Measurements from ENCODE around the gene XCL2. TPM values are rescaled to one million over a fixed set of nuclear protein-coding genes. Genes with fewer than 3 reads are reported as not detected.

The XCL2 gene
- total RNA-seq, 1 experiment from 2014 or later, result not detected

- no peak for TF ChIP-seq AFF4 (CRISPR knock-in tag; IDR thresholded peaks at IDR 0.05; ENCODE audit: borderline replicate concordance)
- no peak for TF ChIP-seq PRRX2 (CRISPR knock-in tag; IDR thresholded peaks at IDR 0.05)
- TF ChIP-seq ZNF317 (CRISPR knock-in tag; IDR thresholded peaks at IDR 0.05; ENCODE audit: borderline replicate concordance, low read depth), result no peak
- TF ChIP-seq, protein P1, sequence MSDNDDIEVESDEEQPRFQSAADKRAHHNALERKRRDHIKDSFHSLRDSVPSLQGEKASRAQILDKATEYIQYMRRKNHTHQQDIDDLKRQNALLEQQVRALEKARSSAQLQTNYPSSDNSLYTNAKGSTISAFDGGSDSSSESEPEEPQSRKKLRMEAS (CRISPR knock-in tag; IDR thresholded peaks at IDR 0.05), result no peak
- no peak for TF ChIP-seq FOXJ3 (CRISPR knock-in tag; IDR thresholded peaks at IDR 0.05; ENCODE audit: borderline replicate concordance)
- TF ChIP-seq FOXK1 (CRISPR knock-in tag; IDR thresholded peaks at IDR 0.05), result no peak
These were observed 25.6 kb downstream of the XCL2 start (continued) for GRCh38 chr1:168518201-168518689.

GRCh38 chr1:168514455-168514854 is 29.3 kb downstream of the XCL2 start:
- ChIA-PET CTCF (no interaction called here), POLR2A (no interaction called here)
- no peaks in the 10 kb centered on the region for H3K9me3 Mint-ChIP-seq
- TF ChIP-seq CDX4 (CRISPR knock-in tag; IDR thresholded peaks at IDR 0.05; ENCODE audit: borderline replicate concordance), result no peak
- no peak for TF ChIP-seq ZNF396 (CRISPR knock-in tag; IDR thresholded peaks at IDR 0.05; ENCODE audit: borderline replicate concordance)
- no peak for TF ChIP-seq ZSCAN18 (CRISPR knock-in tag; IDR thresholded peaks at IDR 0.05)
- no peak for TF ChIP-seq OVOL2 (CRISPR knock-in tag; IDR thresholded peaks at IDR 0.05; ENCODE audit: borderline replicate concordance)
- TF ChIP-seq, protein P2, sequence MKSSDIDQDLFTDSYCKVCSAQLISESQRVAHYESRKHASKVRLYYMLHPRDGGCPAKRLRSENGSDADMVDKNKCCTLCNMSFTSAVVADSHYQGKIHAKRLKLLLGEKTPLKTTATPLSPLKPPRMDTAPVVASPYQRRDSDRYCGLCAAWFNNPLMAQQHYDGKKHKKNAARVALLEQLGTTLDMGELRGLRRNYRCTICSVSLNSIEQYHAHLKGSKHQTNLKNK (CRISPR knock-in tag; IDR thresholded peaks at IDR 0.05), result no peak
- TF ChIP-seq SP1 (CRISPR knock-in tag; conservative IDR thresholded peaks at IDR 0.05), result no peak
- TF ChIP-seq ATF2 (CRISPR knock-in tag; IDR thresholded peaks at IDR 0.05; ENCODE audit: borderline replicate concordance, low read depth), result no peak
- no peak for TF ChIP-seq ATF6 (CRISPR knock-in tag; IDR thresholded peaks at IDR 0.05)
- TF ChIP-seq, protein P3, sequence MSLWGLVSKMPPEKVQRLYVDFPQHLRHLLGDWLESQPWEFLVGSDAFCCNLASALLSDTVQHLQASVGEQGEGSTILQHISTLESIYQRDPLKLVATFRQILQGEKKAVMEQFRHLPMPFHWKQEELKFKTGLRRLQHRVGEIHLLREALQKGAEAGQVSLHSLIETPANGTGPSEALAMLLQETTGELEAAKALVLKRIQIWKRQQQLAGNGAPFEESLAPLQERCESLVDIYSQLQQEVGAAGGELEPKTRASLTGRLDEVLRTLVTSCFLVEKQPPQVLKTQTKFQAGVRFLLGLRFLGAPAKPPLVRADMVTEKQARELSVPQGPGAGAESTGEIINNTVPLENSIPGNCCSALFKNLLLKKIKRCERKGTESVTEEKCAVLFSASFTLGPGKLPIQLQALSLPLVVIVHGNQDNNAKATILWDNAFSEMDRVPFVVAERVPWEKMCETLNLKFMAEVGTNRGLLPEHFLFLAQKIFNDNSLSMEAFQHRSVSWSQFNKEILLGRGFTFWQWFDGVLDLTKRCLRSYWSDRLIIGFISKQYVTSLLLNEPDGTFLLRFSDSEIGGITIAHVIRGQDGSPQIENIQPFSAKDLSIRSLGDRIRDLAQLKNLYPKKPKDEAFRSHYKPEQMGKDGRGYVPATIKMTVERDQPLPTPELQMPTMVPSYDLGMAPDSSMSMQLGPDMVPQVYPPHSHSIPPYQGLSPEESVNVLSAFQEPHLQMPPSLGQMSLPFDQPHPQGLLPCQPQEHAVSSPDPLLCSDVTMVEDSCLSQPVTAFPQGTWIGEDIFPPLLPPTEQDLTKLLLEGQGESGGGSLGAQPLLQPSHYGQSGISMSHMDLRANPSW (CRISPR knock-in tag; conservative IDR thresholded peaks at IDR 0.05; ENCODE audit: low read depth), result no peak
- TF ChIP-seq, protein P4, sequence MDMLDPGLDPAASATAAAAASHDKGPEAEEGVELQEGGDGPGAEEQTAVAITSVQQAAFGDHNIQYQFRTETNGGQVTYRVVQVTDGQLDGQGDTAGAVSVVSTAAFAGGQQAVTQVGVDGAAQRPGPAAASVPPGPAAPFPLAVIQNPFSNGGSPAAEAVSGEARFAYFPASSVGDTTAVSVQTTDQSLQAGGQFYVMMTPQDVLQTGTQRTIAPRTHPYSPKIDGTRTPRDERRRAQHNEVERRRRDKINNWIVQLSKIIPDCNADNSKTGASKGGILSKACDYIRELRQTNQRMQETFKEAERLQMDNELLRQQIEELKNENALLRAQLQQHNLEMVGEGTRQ (CRISPR knock-in tag; IDR thresholded peaks at IDR 0.05), result no peak
- no peak for TF ChIP-seq MYBL2 (CRISPR knock-in tag; IDR thresholded peaks at IDR 0.05)
- TF ChIP-seq, protein P5, sequence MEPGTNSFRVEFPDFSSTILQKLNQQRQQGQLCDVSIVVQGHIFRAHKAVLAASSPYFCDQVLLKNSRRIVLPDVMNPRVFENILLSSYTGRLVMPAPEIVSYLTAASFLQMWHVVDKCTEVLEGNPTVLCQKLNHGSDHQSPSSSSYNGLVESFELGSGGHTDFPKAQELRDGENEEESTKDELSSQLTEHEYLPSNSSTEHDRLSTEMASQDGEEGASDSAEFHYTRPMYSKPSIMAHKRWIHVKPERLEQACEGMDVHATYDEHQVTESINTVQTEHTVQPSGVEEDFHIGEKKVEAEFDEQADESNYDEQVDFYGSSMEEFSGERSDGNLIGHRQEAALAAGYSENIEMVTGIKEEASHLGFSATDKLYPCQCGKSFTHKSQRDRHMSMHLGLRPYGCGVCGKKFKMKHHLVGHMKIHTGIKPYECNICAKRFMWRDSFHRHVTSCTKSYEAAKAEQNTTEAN (CRISPR knock-in tag; IDR thresholded peaks at IDR 0.05), result no peak
- no peak for TF ChIP-seq MXD4 (CRISPR knock-in tag; IDR thresholded peaks at IDR 0.05; ENCODE audit: borderline replicate concordance)

More at GRCh38 chr1:168514455-168514854, 29.3 kb downstream of the XCL2 start:
- H3K4me3 Mint-ChIP-seq, result no peak overlapping the region
- no peaks in the 10 kb centered on the region for H3K36me3 Mint-ChIP-seq
- DNase-seq (ENCODE audit: low spot score) (no peak), ATAC-seq (no peak)
- peaks cover 13% of the 10 kb centered on the region for H3K4me1 Mint-ChIP-seq
- no peaks in the 10 kb centered on the region for H3K27me3 Mint-ChIP-seq (ENCODE audit: low read depth)
- H3K27ac Mint-ChIP-seq, result no peak overlapping the region; the same call in 1 of the 2 replicates
